Activated CD8-positive, alpha-beta T cell treated with anti-CD3 and anti-CD28 coated beads, Interleukin-2, amount 10 ng/mL, durations not matched to agents 7 days and 5 days (primary cell): Measurements from ENCODE around the gene PTPN5. TPM values are rescaled to one million over a fixed set of nuclear protein-coding genes. Genes with fewer than 3 reads are reported as not detected.
"Not testable (repeated sequence)": the region's sequence is repeated elsewhere in the genome, so short reads cannot be mapped to it uniquely, and the experiment has no call there.

Experiments
- ATAC-seq: fragments of 150-1000 bp; cut with Tn5 transposase; one replicate; pipeline ENCODE4 v1.10.0; 2021; ENCODE audit warnings: moderate library complexity
- CTCF ChIA-PET: fragments of 350-600 bp; sonication (Branson Sonifier 250); formaldehyde crosslinking; loops from one replicate; lab custom pipeline; 2021; ENCODE audit warnings: antibody characterized with exemption; lab: Charles Lee
- POLR2A ChIA-PET: fragments of 350-600 bp; sonication (Branson Sonifier 250); formaldehyde crosslinking; loops from one replicate; lab custom pipeline; 2021; ENCODE audit warnings: antibody characterized with exemption; lab: Charles Lee
- DNase-seq: peaks from one replicate; pipeline ENCODE4 v3.0.0-alpha.2; 2020
- H3K27ac Mint-ChIP-seq: one replicate; pipeline ENCODE4 v1.8.0; 2021; ENCODE audit warnings: mild to moderate bottlenecking, mixed read lengths
- H3K27me3 Mint-ChIP-seq: one replicate; pipeline ENCODE4 v1.8.0; 2021; ENCODE audit warnings: low read depth, mixed read lengths
- H3K36me3 Mint-ChIP-seq: one replicate; pipeline ENCODE4 v1.8.0; 2021; ENCODE audit warnings: low read depth, mixed read lengths
- H3K4me1 Mint-ChIP-seq: one replicate; pipeline ENCODE4 v1.8.0; 2021; ENCODE audit warnings: low read depth, mixed read lengths
- H3K4me3 Mint-ChIP-seq: one replicate; pipeline ENCODE4 v1.8.0; 2021; ENCODE audit warnings: mild to moderate bottlenecking, mixed read lengths
- H3K9me3 Mint-ChIP-seq: one replicate; pipeline ENCODE4 v1.8.0; 2022; ENCODE audit warnings: mixed read lengths; ENCODE audit not compliant: insufficient read depth
- total RNA-seq, 2 experiments: library from RNA; stranded (reverse); gene quantifications; one replicate each; pipeline ENCODE4 v1.2.3, GENCODE V29; 2021

Gene PTPN5
- total RNA-seq, 2 experiments from 2014 or later: not detected

DNA sequence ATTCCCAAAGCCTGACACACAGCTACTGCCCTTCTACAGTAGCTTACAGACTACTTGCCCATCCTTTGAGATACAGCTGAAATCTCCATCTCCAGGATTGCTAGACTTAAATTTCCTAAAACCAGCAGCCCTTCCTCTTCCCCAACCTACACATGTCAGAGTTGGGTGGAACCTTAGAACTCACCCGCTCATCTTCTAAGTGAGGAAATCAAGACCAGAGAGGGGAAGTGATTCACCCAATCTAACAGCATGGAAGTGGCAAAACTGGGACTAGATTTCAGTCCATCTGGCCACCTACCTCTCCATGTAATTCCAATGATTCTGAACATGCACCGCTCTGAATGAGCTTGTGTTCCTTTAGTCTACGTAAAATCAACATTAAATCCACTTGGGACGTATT is 94.0 kb downstream of the PTPN5 start:
- H3K4me3 Mint-ChIP-seq: no peak overlapping the region
- DNase-seq (no peak), ATAC-seq (no peak)
- peaks cover 15% of the 10 kb centered on the region for H3K4me1 Mint-ChIP-seq
- H3K27me3 Mint-ChIP-seq: peaks cover 18% of the 10 kb centered on the region
- H3K27ac Mint-ChIP-seq: no peak overlapping the region
- POLR2A ChIA-PET: no interaction called here
- CTCF ChIA-PET: interaction anchor here (1.1 to 1.9 kb wide), 4 partner anchors 24 to 172 kb away, joined by 3 to 8 read pairs (median 3); no protein-coding TSS in a partner anchor
- H3K36me3 Mint-ChIP-seq: no peaks in the 10 kb centered on the region
- H3K9me3 Mint-ChIP-seq: no peaks in the 10 kb centered on the region

- Mint-ChIP-seq H3K27ac (no peak overlapping the region), H3K36me3 (no peaks in the 10 kb centered on the region), H3K27me3 (peaks cover 18% of the 10 kb centered on the region), H3K9me3 (no peaks in the 10 kb centered on the region), H3K4me3 (no peak overlapping the region), H3K4me1 (peaks cover 16% of the 10 kb centered on the region)
- ATAC-seq (no peak), DNase-seq (no peak)
- CTCF ChIA-PET: interaction anchor here (1.3 to 1.9 kb wide), 2 partner anchors 25 kb away, joined by 3 to 8 read pairs; no protein-coding TSS in a partner anchor
- POLR2A ChIA-PET: no interaction called here
These were observed 94.9 kb downstream of the PTPN5 start for GRCh38 chr11:18696638-18697225.

DNA sequence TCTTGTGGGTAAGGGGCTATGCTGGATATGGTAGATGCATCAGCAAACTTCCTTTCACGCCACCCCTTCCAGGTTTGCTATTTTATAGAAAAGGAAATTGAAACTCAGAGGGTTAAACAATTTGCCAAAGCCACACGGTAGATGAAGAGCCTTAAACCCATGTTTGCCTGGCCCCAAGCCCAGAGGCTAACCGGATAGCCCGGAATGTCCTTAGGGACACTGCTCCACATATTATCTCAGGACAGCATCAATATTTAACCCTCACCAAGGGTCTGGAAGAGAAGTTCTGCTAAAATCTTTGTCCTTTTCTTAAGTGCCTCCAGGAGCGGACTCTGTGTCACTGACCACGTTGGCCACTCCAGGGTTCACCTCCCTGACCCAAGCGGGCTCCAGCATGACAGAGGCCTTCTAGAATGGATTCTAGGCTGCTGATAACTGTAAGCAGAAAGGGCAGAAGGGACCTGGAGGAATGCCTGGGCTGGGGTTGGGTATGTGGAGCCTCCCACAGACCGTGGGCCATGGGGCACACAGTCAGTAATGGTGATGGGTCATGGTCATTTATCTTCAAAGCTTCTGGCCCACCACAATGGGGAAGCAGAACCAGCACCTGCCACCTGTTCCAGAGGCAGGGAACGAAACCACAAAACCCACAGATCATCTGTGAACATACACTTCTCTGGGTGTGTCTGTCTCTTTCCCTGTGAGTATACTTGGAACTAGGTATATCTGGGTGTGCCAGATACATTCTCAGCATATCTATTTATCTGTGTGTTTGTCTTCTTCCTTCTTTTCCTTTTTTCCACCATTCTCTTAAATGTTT is 98.4 kb downstream of the PTPN5 start:
- POLR2A ChIA-PET: no interaction called here
- Mint-ChIP-seq H3K4me3 (no peak overlapping the region), H3K9me3 (no peaks in the 10 kb centered on the region), H3K4me1 (peaks cover 13% of the 10 kb centered on the region), H3K27me3 (peaks cover 6% of the 10 kb centered on the region), H3K27ac (no peak overlapping the region), H3K36me3 (no peaks in the 10 kb centered on the region)
- DNase-seq (no peak), ATAC-seq (no peak)
- CTCF ChIA-PET: no interaction called here

GRCh38 chr11:18691467-18692140 is 100.0 kb downstream of the PTPN5 start:
- H3K9me3 Mint-ChIP-seq, H3K4me1 Mint-ChIP-seq, H3K27ac Mint-ChIP-seq, DNase-seq, H3K36me3 Mint-ChIP-seq, ATAC-seq, POLR2A ChIA-PET, H3K27me3 Mint-ChIP-seq, H3K4me3 Mint-ChIP-seq: not testable (repeated sequence)
- CTCF ChIA-PET: interaction anchor here (2.3 kb wide), 1 partner anchor 30 kb away, joined by 9 read pairs; no protein-coding TSS in a partner anchor

GRCh38 chr11:18684267-18684666 is 107.3 kb downstream of the PTPN5 start:
- no peak overlapping the region for H3K4me3 Mint-ChIP-seq
- DNase-seq: no peak
- no peak for ATAC-seq
- POLR2A ChIA-PET: no interaction called here
- no peaks in the 10 kb centered on the region for H3K9me3 Mint-ChIP-seq
- peaks cover 4% of the 10 kb centered on the region for H3K4me1 Mint-ChIP-seq
- CTCF ChIA-PET: interaction anchor here (0.9 to 1.4 kb wide), 4 partner anchors 10 to 144 kb away, joined by 3 to 9 read pairs (median 4); no protein-coding TSS in a partner anchor
- no peaks in the 10 kb centered on the region for H3K36me3 Mint-ChIP-seq
- peaks cover 17% of the 10 kb centered on the region for H3K27me3 Mint-ChIP-seq
- no peak overlapping the region for H3K27ac Mint-ChIP-seq

- DNase-seq: no peak
- no peaks in the 10 kb centered on the region for H3K36me3 Mint-ChIP-seq
- ATAC-seq: no peak
- H3K27ac Mint-ChIP-seq: no peak overlapping the region
- CTCF ChIA-PET: no interaction called here
- H3K27me3 Mint-ChIP-seq: peaks cover 17% of the 10 kb centered on the region
- H3K4me1 Mint-ChIP-seq: peaks cover 12% of the 10 kb centered on the region
- H3K4me3 Mint-ChIP-seq: no peak overlapping the region
- POLR2A ChIA-PET: interaction anchor here (0.7 kb wide), 1 partner anchor 87 kb away, joined by 3 read pairs; no protein-coding TSS in a partner anchor
- H3K9me3 Mint-ChIP-seq: no peaks in the 10 kb centered on the region
These were observed 109.1 kb downstream of the PTPN5 start for GRCh38 chr11:18682466-18682865.

DNA sequence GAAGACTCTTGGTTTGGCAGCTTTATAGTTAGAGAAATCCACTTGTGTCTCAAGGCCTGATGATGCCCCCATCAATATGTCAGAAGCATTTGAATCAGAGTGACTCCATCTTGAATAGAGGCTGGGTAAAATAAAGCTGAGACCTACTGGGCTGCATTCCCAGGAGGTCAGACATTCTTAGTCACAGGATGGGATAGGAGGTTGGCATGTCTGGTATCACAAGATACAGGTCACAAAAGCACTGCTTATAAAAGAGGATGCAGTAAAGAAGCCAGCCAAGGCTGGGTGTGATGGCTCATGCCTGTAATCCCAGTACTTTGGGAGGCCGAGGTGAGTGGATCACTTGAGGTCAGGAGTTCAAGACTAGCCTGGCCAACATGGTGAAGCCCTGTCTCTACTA is 109.6 kb downstream of the PTPN5 start:
- H3K4me3 Mint-ChIP-seq, H3K9me3 Mint-ChIP-seq, ATAC-seq, H3K27ac Mint-ChIP-seq, CTCF ChIA-PET, DNase-seq, H3K36me3 Mint-ChIP-seq: not testable (repeated sequence)
- POLR2A ChIA-PET: interaction anchor here (0.7 kb wide), 1 partner anchor 88 kb away, joined by 3 read pairs; no protein-coding TSS in a partner anchor
- peaks cover 16% of the 10 kb centered on the region for H3K4me1 Mint-ChIP-seq
- peaks cover 17% of the 10 kb centered on the region for H3K27me3 Mint-ChIP-seq

Other genes starting within 250 kb of the PTPN5 start
- gene UEVLD, start 203.1 kb downstream of the PTPN5 start, total RNA-seq: 10 to 100 TPM; 13.4 to 14.4 TPM
- 1 to 10 TPM in 1 of 2 experiments, not detected in 1; 1.4 TPM for gene MISFA, start 192.0 kb downstream of the PTPN5 start, total RNA-seq
- gene SPTY2D1, start 157.5 kb downstream of the PTPN5 start, total RNA-seq: 10 to 100 TPM; 25.7 to 26.0 TPM
- under 1 TPM; 0.26 to 0.52 TPM for gene TMEM86A, start 93.0 kb downstream of the PTPN5 start, total RNA-seq
- gene IGSF22, start 65.6 kb downstream of the PTPN5 start, total RNA-seq: not detected
- not detected for gene MRGPRX1, start 147.6 kb upstream of the PTPN5 start, total RNA-seq